A549 (cell line): ENCODE measurements around the gene PPP2R3C. TPM values are rescaled to one million over a fixed set of nuclear protein-coding genes. Genes with fewer than 3 reads are reported as not detected.
A peak's percentile ranks its signal among the peaks of the same experiment; 100 is the strongest.

Experiments used
- ATAC-seq, 2 experiments: fragments of 200-7000 bp in 1 of 2; fragments of >200 bp in 1 of 2; cut with Nextera tagmentation in 1 of 2; cut with Tn5 transposase in 1 of 2; 3 replicates each; pipeline versions ENCODE4 v1.8.0 to v1.9.1; 2018 to 2020; ENCODE audit warnings: mild to moderate bottlenecking in 1 of 2, moderate library complexity in 1 of 2
- CTCF ChIA-PET: fragments of 300-600 bp; sonication (Branson Sonifier 250); formaldehyde crosslinking; extraction: SDS; loops from one replicate; lab custom pipeline; 2021; ENCODE audit warnings: antibody characterized with exemption, inconsistent platforms; lab: Yijun Ruan, JAX
- POLR2A ChIA-PET: fragments of 350-600 bp; formaldehyde crosslinking; extraction: SDS; loops from one replicate; lab custom pipeline; 2021; ENCODE audit warnings: antibody characterized with exemption, inconsistent platforms; lab: Yijun Ruan, JAX
- DNase-seq, 2 experiments: peaks; one replicate each; pipeline versions ENCODE4 v3.0.0 to v3.0.0-alpha.2; 2011 to 2016; ENCODE audit warnings: low read depth in 1 of 2, low spot score in 1 of 2
- FAIRE-seq: peaks from 2 replicates; lab custom pipeline; 2011; peaks lifted over from hg19 to GRCh38; lab: Jason Lieb, UNC
- H3K27ac ChIP-seq, 2 experiments: fragments of >200 bp; sonication (Bioruptor Twin); formaldehyde crosslinking; 3 replicates each; pipeline ENCODE4 v1.5.1; 2016 to 2017
- H3K4me1 ChIP-seq: fragments of >200 bp; sonication (Bioruptor Twin); formaldehyde crosslinking; 3 replicates; pipeline ENCODE4 v1.6.1; 2016
- H3K4me2 ChIP-seq: fragments of >200 bp; sonication (Bioruptor Twin); formaldehyde crosslinking; 3 replicates; pipeline ENCODE4 v1.6.1; 2016
- H3K4me3 ChIP-seq: fragments of >200 bp; sonication (Bioruptor Twin); formaldehyde crosslinking; 3 replicates; pipeline ENCODE4 v1.5.1; 2016
- H3K9me3 ChIP-seq: fragments of >200 bp; sonication (Bioruptor Twin); formaldehyde crosslinking; 3 replicates; pipeline ENCODE4 v1.6.1; 2016
- CBX8 ChIP-seq: fragments of 200-600 bp; sonication (generic); IDR thresholded peaks from 2 replicates; pipeline ENCODE4 v1.6.1; 2016
- CEBPB ChIP-seq, 2 experiments: fragments of >200 bp in 1 of 2; sonication (Bioruptor Twin) in 1 of 2; formaldehyde crosslinking in 1 of 2; IDR thresholded peaks; 2 replicates each; pipeline ENCODE4 v1.6.1; 2012 to 2016
- CHD2 ChIP-seq: fragments of 150-350 bp; IDR thresholded peaks from 2 replicates; pipeline ENCODE4 v1.6.1; 2014; ENCODE audit warnings: low read length; ENCODE audit not compliant: partially characterized antibody
- CHD4 ChIP-seq: fragments of 200-600 bp; sonication (generic); IDR thresholded peaks from 2 replicates; pipeline ENCODE4 v1.6.1; 2016; ENCODE audit warnings: antibody characterized with exemption, mild to moderate bottlenecking, borderline replicate concordance
- EHF ChIP-seq: fragments of 250-450 bp; sonication (Bioruptor Pico); IDR thresholded peaks from 2 replicates; pipeline ENCODE4 v1.5.0; 2020; ENCODE audit warnings: mild to moderate bottlenecking
- EP300 ChIP-seq, 2 experiments: fragments of >200 bp; sonication (Bioruptor Twin); formaldehyde crosslinking; IDR thresholded peaks; 2 replicates in 1 of 2; 3 replicates in 1 of 2; pipeline ENCODE4 v1.6.1; 2016 to 2017
- FOSL2 ChIP-seq, 2 experiments: fragments of 450-650 bp in 1 of 2; fragments of >200 bp in 1 of 2; sonication (Bioruptor Twin) in 1 of 2; formaldehyde crosslinking; IDR thresholded peaks; 2 replicates each; pipeline versions ENCODE4 v1.5.0 to v1.6.1; 2016 to 2020; ENCODE audit warnings: mild to moderate bottlenecking in 1 of 2, moderate library complexity in 1 of 2
- FOXS1 ChIP-seq: fragments of 250-450 bp; sonication (Bioruptor Pico); IDR thresholded peaks from 2 replicates; pipeline ENCODE4 v1.5.0; 2020; ENCODE audit warnings: mild to moderate bottlenecking, moderate library complexity
- HEYL ChIP-seq: fragments of 250-450 bp; sonication (Bioruptor Pico); IDR thresholded peaks from 2 replicates; pipeline ENCODE4 v1.8.0; 2021; ENCODE audit warnings: mild to moderate bottlenecking, moderate library complexity
- HOXA7 ChIP-seq: fragments of 250-450 bp; sonication (Bioruptor Pico); IDR thresholded peaks from 2 replicates; pipeline ENCODE4 v1.5.0; 2020; ENCODE audit warnings: mild to moderate bottlenecking, moderate library complexity
- KDM1A ChIP-seq: fragments of 200-600 bp; sonication (generic); IDR thresholded peaks from 2 replicates; pipeline ENCODE4 v1.6.1; 2016; ENCODE audit warnings: low read depth, mild to moderate bottlenecking
- KDM5A ChIP-seq: fragments of 200-600 bp; sonication (generic); IDR thresholded peaks from 2 replicates; pipeline ENCODE4 v1.6.1; 2016; ENCODE audit warnings: antibody characterized with exemption, mild to moderate bottlenecking
- MYC ChIP-seq: IDR thresholded peaks from 2 replicates; pipeline ENCODE4 v1.6.1; 2012; ENCODE audit warnings: mild to moderate bottlenecking, inconsistent platforms, low read length, improper control_type of control experiment, borderline replicate concordance
- RARB ChIP-seq: fragments of 250-450 bp; sonication (Bioruptor Pico); IDR thresholded peaks from 2 replicates; pipeline ENCODE4 v1.8.0; 2021; ENCODE audit warnings: mild to moderate bottlenecking, moderate library complexity
- RFX5 ChIP-seq: fragments of 450-650 bp; IDR thresholded peaks from 2 replicates; pipeline ENCODE4 v1.7.1; 2014; ENCODE audit warnings: antibody characterized with exemption, mild to moderate bottlenecking, moderate library complexity
- RNF2 ChIP-seq: fragments of 200-600 bp; sonication (generic); IDR thresholded peaks from 2 replicates; pipeline ENCODE4 v1.6.1; 2016; ENCODE audit warnings: low read depth, mild to moderate bottlenecking, antibody characterized with exemption, moderate library complexity, borderline replicate concordance
- SMC3 ChIP-seq: fragments of >200 bp; sonication (Bioruptor Twin); formaldehyde crosslinking; IDR thresholded peaks from 3 replicates; pipeline ENCODE4 v1.6.1; 2018; ENCODE audit warnings: inconsistent platforms
- ZNF302 ChIP-seq: fragments of 250-450 bp; sonication (Bioruptor Pico); IDR thresholded peaks from 2 replicates; pipeline ENCODE4 v1.9.0; 2021; ENCODE audit warnings: inconsistent platforms, mild to moderate bottlenecking, moderate library complexity
- WGBS: methylation state at CpG from one replicate; pipeline ENCODE4 v1.1.6; 2017; ENCODE audit errors: missing lambda C conversion rate; 5-methylcytosine and 5-hydroxymethylcytosine counted together
- polyA plus RNA-seq, 4 experiments: library from polyadenylated mRNA; depleted of rRNA in 3 of 4; stranded (reverse); fragments of >200 nt; fragmentation: RNase III in 1 of 4; extraction: RNeasy Plus Mini Kit Qiagen cat#74134 plus additional on column Dnase treatment in 1 of 4; gene quantifications; 2 replicates in 3 of 4; 3 replicates in 1 of 4; pipeline ENCODE4 v1.2.3, GENCODE V29; 2011 to 2017
- TF ChIP-seq, protein P1 (sequence below): fragments of 200-600 bp; sonication (generic); IDR thresholded peaks from 2 replicates; pipeline ENCODE4 v1.6.1; 2016; ENCODE audit warnings: antibody characterized with exemption, mild to moderate bottlenecking, moderate library complexity
- TF ChIP-seq, protein P2 (sequence below): fragments of >200 bp; sonication (Bioruptor Twin); formaldehyde crosslinking; IDR thresholded peaks from 3 replicates; pipeline ENCODE4 v1.6.1; 2016
- TF ChIP-seq, protein P3 (sequence below): IDR thresholded peaks from 2 replicates; pipeline ENCODE4 v1.6.1; 2012

Gene PPP2R3C
- polyA plus RNA-seq, 2 of the 4 experiments (the other 2 are of a cell fraction) = 19.2 to 32.1 TPM

DNA sequence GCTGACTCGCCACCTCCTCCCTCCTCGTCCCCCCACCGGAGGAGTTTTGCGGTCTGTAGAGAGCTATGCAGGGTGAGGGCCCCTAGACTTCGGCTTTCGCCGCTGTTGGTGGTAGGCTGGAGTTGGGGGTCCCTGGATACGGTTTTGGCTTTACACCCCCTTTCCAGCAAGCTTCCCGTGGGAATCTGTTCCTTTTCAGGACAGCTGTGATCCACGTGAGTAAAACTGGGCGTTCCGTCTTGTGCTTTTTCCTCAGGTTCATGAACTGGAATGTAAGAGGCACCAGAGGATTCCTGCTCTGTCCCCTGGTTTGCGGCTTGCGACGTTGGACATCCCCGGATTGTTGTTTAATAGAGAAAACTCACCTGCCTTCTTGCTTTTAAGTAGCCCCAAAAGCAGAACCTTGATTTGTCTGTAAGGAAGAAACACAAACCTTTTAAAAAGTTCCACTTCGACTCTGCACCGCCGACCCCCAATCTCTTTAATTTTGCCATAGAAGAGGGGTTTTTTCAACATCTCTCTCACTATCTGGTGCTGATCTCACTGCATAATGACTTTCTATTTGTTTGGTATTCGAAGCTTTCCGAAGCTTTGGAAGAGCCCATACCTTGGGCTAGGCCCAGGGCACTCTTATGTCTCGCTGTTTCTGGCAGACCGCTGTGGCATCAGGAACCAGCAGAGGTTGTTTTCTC lies 1.1 kb upstream of the PPP2R3C start:
- Histone ChIP-seq H3K27ac (peak overlapping the region; percentile 97 to 99), H3K4me3 (peak overlapping the region; percentile 90), H3K4me2 (peak overlapping the region; percentile 92), H3K9me3 (no peaks in the 10 kb centered on the region), H3K4me1 (peaks cover 11% of the 10 kb centered on the region; the same call in 1 of the 3 replicates)
- WGBS = 6% methylated on average over 23 of the region's 23 CpGs
- DNase-seq = peak in 1 of 2 experiments; percentile 55
- TF ChIP-seq CBX8 (no peak), KDM5A (peak; percentile 49; the same call in 1 of the 2 replicates)
- ChIA-PET CTCF (interaction anchor here (0.8 to 1.2 kb wide), 4 partner anchors 8 to 290 kb away, joined by 3 to 5 read pairs (median 4); no protein-coding TSS in a partner anchor), POLR2A (interaction anchor here (0.6 to 3.0 kb wide), 8 partner anchors 42 to 276 kb away, joined by 3 to 22 read pairs (median 6); partner anchors contain the start of genes FAM177A1, PSMA6 and SRP54)
- peak; percentile 49 to 53 for ATAC-seq
- FAIRE-seq = no peak

DNA sequence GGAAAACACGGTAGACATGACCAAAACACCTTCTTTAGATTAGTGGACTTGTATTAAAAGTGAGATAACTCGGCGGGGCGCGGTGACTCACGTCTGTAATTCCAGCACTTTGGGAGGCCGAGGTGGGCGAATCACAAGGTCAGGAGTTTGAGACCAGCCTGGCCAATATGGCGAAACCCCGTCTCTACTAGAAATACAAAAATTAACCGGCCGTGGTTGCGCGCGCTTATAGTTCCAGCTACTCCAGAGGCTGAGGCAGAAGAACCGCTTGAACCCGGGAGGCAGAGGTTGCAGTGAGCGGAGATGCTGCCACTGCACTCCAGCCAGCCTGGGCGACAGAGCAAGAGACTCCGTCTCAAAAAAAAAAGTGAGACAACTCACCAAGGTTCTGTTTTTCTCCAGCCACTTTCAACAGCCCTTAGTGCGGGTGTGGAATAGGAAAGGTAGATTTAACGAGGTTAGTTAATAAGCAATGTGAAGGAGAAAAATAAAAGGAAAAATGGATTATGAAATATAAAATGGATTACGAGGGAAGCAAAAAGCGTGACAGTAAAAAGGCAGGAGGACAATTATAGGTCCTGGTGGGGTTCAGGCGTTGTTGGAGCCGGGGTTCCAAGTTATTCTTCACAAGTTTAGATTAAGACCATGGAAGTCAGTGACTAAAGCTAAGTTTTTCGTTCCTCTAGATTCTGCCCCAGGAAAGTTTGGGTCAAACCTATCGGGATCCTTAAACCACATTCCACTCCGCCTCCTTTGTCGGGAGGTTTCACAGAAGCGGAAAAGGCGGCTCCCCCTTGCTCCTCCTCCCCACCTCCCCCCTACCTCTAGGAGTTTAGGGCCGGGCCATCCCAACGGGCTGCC lies 534 bp downstream of the PPP2R3C start:
- Histone ChIP-seq H3K4me1 (peaks cover 11% of the 10 kb centered on the region; the same call in 1 of the 3 replicates), H3K27ac (peak overlapping the region; percentile 97 to 99), H3K9me3 (no peaks in the 10 kb centered on the region), H3K4me3 (peak overlapping the region; percentile 90), H3K4me2 (peak overlapping the region; percentile 78)
- FAIRE-seq (no peak), DNase-seq (peak in 1 of 2 experiments; percentile 93), ATAC-seq (peak in 1 of 2 experiments; percentile 91; a peak in 2 of 6 replicates)
- TF ChIP-seq ZNF302 (CRISPR knock-in tag) (no peak), SMC3 (no peak), KDM1A (no peak), EHF (CRISPR knock-in tag) (no peak), MYC (no peak), EP300 (IDR thresholded peaks at IDR 0.05) (no peak), HEYL (CRISPR knock-in tag) (no peak), RARB (CRISPR knock-in tag) (no peak), RNF2 (no peak), CHD2 (no peak), CHD4 (no peak), FOSL2 (IDR thresholded peaks at IDR 0.05) (no peak), FOSL2 (CRISPR knock-in tag; IDR thresholded peaks at IDR 0.05) (peak; percentile 60), RFX5 (no peak), HOXA7 (CRISPR knock-in tag) (no peak), CEBPB (IDR thresholded peaks at IDR 0.05) (peak in 1 of 2 experiments; percentile 6; a peak in 1 of 4 replicates), FOXS1 (CRISPR knock-in tag) (no peak)
- TF ChIP-seq, protein P1, sequence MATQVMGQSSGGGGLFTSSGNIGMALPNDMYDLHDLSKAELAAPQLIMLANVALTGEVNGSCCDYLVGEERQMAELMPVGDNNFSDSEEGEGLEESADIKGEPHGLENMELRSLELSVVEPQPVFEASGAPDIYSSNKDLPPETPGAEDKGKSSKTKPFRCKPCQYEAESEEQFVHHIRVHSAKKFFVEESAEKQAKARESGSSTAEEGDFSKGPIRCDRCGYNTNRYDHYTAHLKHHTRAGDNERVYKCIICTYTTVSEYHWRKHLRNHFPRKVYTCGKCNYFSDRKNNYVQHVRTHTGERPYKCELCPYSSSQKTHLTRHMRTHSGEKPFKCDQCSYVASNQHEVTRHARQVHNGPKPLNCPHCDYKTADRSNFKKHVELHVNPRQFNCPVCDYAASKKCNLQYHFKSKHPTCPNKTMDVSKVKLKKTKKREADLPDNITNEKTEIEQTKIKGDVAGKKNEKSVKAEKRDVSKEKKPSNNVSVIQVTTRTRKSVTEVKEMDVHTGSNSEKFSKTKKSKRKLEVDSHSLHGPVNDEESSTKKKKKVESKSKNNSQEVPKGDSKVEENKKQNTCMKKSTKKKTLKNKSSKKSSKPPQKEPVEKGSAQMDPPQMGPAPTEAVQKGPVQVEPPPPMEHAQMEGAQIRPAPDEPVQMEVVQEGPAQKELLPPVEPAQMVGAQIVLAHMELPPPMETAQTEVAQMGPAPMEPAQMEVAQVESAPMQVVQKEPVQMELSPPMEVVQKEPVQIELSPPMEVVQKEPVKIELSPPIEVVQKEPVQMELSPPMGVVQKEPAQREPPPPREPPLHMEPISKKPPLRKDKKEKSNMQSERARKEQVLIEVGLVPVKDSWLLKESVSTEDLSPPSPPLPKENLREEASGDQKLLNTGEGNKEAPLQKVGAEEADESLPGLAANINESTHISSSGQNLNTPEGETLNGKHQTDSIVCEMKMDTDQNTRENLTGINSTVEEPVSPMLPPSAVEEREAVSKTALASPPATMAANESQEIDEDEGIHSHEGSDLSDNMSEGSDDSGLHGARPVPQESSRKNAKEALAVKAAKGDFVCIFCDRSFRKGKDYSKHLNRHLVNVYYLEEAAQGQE = no peak
- TF ChIP-seq, protein P2, sequence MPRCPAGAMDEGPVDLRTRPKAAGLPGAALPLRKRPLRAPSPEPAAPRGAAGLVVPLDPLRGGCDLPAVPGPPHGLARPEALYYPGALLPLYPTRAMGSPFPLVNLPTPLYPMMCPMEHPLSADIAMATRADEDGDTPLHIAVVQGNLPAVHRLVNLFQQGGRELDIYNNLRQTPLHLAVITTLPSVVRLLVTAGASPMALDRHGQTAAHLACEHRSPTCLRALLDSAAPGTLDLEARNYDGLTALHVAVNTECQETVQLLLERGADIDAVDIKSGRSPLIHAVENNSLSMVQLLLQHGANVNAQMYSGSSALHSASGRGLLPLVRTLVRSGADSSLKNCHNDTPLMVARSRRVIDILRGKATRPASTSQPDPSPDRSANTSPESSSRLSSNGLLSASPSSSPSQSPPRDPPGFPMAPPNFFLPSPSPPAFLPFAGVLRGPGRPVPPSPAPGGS = 0 out of 3 replicates have a peak, but pooled peaks have one; percentile 47
- TF ChIP-seq, protein P3, sequence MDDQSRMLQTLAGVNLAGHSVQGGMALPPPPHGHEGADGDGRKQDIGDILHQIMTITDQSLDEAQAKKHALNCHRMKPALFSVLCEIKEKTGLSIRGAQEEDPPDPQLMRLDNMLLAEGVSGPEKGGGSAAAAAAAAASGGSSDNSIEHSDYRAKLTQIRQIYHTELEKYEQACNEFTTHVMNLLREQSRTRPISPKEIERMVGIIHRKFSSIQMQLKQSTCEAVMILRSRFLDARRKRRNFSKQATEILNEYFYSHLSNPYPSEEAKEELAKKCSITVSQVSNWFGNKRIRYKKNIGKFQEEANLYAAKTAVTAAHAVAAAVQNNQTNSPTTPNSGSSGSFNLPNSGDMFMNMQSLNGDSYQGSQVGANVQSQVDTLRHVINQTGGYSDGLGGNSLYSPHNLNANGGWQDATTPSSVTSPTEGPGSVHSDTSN = 0 out of 2 replicates have a peak, but pooled peaks have one; percentile 21
- ChIA-PET CTCF (interaction anchor here (0.5 to 2.2 kb wide), 2 partner anchors 75 to 182 kb away, joined by 3 to 4 read pairs; partner anchors contain the start of gene FAM177A1), POLR2A (interaction anchor here (0.5 to 3.0 kb wide), 17 partner anchors 10 to 616 kb away, joined by 3 to 22 read pairs (median 4); partner anchors contain the start of genes FAM177A1, NFKBIA, PSMA6 and SRP54)
- WGBS = 3% methylated on average over 31 of the region's 34 CpGs
